NCI-H2029 (cell line): Measurements from ENCODE around the gene FGF2.
"Not testable (repeated sequence)": the region's sequence is repeated elsewhere in the genome, so short reads cannot be mapped to it uniquely, and the experiment has no call there.

Source experiments
- DNase-seq: peaks from one replicate; lab custom pipeline; 2025; lab: John Stamatoyannopoulos, UW

The FGF2 gene

DNA sequence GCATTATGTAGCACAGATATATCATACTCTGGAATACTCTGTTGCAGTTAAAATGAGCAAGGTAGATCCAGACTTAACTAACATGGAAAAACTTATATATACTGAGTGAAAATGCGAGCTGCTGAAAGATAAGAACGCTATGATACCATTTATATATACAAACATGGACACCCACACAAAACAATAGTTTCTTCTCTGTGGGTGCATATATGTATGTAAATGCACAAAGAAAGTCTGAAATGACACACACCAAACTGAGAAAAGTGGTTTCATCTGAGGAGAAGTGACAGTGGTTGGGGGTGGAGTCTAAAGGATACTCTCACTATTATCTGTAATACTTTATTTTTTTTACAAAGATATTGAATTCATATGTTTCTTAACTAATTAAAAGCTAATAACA, 12.2 kb upstream of the FGF2 start:
- DNase-seq: no peak

- no peak for DNase-seq
These were observed 11.4 kb upstream of the FGF2 start for GRCh38 chr4:122815248-122815647.

GRCh38 chr4:122816476-122816875, 10.2 kb upstream of the FGF2 start:
- no peak for DNase-seq

- no peak for DNase-seq
These were observed 6.8 kb upstream of the FGF2 start for GRCh38 chr4:122819708-122820449.

- no peak for DNase-seq
These were observed 5.5 kb upstream of the FGF2 start for GRCh38 chr4:122821092-122821491.

- DNase-seq: no peak
These were observed 4.2 kb upstream of the FGF2 start for GRCh38 chr4:122822466-122822865.

GRCh38 chr4:122823476-122823875, 3.2 kb upstream of the FGF2 start:
- no peak for DNase-seq

DNA sequence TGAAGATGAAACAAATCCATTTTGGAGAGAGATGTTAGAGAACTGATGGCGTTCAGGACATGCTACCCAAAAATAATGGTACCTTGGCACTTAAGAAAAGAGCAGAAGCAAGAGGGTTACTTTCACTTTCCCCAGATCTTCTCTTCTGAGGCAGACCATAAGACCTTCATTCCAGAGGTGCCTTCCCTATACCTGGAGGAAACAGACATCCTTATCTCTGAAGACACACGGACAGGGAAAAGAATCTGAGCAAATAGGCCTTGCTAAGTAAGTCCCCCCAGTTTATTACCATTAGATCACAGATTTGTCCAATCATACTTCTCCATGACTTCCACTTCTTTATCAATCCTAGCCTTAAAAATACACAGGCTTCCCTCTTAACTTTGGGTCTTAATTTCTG, 2.0 kb upstream of the FGF2 start:
- no peak for DNase-seq

GRCh38 chr4:122826079-122826527, 528 bp upstream of the FGF2 start:
- no peak for DNase-seq

DNA sequence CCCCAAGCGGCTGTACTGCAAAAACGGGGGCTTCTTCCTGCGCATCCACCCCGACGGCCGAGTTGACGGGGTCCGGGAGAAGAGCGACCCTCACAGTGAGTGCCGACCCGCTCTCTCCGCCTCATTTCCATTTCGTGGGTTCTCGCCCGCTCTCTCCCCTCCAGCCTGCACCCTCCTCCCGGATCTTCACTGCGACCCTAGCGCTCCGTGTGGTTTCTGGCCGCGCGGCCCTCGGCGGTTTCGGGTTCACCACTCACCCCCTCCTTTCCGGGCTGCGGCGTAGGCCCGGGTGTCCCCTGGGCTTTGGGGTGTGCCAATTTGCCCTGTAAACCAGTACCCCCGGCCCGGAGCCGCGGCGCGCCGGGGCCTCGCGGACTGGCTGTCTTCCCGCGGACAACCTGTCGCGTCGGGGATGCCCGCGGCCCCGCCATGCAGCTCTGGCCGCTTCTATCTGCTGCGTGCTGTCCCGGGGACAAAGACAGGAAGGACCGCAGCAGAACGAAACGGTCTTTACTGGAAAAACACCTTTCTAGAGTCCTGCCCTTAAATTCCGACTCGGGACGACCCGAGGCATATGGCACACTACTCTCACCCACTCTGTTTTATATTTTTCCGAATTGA, 737 bp downstream of the FGF2 start:
- DNase-seq: no peak

GRCh38 chr4:122827879-122828601, 1.4 kb downstream of the FGF2 start:
- no peak for DNase-seq

GRCh38 chr4:122830426-122831095, 3.9 kb downstream of the FGF2 start:
- DNase-seq: no peak

DNA sequence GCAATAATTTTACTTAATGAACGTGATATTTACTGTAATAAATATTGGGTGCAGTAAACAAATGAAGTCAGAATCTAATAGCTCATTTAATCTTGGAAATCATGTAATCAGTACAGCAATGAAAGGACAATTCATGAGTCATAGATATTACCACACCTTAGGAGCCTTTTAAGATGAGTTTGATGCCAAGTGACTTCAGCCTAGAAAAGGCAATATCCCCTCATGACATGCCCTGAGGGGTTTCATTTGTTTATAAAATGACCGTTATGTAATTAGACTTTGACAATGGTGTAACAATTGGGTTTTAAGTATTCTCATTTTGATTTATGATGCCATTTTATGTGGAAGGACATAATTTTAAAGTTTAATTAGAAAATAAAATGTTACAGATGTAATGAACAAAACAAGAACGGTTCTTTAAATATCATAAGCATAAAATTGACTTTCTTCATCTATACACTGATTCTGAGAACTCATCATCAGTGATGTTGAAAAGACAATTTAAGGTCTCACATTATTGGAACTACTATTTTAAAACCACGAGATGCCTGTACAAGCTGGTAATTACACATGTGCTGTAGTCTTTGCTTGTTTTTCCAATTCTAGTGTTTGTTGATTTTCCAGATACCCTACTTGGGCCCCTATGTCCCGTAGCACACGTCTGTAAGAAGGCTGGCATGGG, 5.0 kb downstream of the FGF2 start:
- DNase-seq: no peak

- no peak for DNase-seq
These were observed 6.1 kb downstream of the FGF2 start for GRCh38 chr4:122832732-122833131.

DNA sequence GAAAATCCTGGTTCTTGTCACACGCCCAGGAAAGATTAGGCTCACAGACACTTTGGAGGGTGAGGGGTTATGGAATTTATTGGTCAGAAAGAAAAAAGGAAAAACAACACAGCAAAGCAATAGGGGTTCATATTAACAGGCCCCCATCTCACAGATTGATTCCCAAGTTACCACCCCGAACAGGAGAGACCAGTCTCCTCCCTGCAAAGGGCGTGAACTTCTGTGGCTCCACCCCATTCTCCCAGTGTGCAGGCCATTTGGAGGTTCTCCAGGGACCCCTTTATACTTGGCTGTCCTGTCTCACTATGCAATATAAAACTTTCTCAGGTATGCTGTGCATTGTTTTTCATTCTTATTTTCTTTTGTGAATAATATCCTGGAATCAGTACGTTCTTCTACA, 7.4 kb downstream of the FGF2 start:
- no peak for DNase-seq

DNA sequence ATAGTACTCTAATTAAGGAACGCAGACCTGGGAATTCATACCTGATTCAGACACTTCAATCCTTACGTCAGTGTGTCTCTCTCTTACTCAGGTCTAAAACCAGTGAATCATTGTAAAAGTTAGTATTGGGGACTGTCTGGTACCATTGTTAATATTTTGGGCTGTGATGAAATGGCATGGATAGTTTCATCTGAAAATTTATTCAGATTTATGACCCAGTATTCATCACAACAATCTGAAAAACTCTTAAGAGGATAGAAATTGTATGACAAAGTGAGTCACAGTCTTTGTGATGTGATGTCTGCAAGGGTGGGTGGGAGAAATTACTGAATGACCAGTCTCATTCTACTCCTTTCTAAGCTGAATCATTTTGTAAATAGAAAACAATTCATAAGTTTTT, 10.3 kb downstream of the FGF2 start:
- no peak for DNase-seq

- no peak for DNase-seq
These were observed 11.4 kb downstream of the FGF2 start for GRCh38 chr4:122838034-122838433.

DNA sequence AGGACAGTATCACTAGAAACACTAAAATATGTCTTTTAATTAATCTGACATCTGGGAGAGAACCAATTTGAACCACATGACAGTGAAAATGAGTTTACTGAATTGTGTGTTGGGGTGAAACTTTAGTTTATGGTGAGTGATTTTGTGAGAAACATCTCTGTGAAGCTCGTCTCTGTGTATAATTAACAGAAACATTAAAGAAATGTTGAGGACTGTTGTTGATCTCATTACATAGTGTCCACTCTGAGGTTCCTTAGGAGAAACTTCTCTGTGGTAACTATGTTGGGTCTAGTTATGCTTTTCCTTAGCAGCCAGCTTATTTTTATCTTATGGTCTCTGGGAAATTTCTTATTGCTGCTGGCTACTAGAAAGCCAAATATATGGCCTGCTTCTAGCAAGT, 15.8 kb downstream of the FGF2 start:
- DNase-seq: no peak

- DNase-seq: no peak
These were observed 16.4 kb downstream of the FGF2 start for GRCh38 chr4:122842984-122843531.

DNA sequence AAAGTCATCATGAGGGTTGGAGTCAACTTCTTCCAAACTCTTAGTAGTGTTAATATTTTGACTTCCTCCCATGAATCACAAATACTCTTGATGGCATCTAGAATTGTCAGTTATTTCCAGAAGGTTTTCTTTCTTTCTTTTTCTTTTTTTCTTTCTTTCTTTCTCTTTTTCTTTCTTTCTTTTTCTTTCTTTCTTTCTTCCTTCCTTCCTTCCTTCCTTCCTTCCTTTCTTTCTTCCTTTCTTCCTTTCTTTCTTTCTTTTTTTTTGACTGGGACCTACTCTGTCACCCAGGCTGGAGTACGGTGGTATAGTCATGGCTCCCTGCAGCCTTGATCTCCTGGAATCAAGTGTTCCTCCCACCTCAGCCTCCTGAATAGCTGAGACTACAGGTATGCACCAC, 17.8 kb downstream of the FGF2 start:
- DNase-seq: not testable (repeated sequence)

- no peak for DNase-seq
These were observed 18.4 kb downstream of the FGF2 start for GRCh38 chr4:122845066-122845465.

DNA sequence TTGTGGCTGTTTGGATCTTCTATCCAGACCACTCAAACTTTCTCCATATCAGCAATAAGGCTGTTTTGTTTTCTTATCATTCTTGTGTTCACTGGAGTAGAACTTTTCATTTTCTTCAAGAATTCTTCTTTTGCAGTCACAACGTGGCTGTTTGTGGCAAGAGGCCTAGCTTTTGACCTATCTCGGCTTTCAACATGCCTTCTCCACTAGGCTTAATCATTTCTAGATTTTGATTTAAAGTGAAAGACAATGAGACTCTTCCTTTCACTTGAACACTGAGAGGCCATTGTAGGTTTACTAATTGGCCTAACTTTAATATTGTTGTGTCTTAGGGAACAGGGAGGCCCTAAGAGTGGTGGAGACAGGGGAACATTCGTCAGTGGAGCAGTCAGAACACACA, 19.1 kb downstream of the FGF2 start:
- DNase-seq: no peak
